Upper lobe of right lung (tissue), 1 donor: ENCODE measurements around the gene DOK3. TPM values are rescaled to one million over a fixed set of nuclear protein-coding genes. Genes with fewer than 3 reads are reported as not detected.

Source experiments
- ATAC-seq: fragments of 200-7000 bp; cut with Tn5 transposase; one replicate; pipeline ENCODE4 v1.9.1; 2020; ENCODE audit warnings: mild to moderate bottlenecking, moderate library complexity
- DNase-seq: peaks from one replicate; pipeline ENCODE4 v3.0.0-alpha.2; 2020
- H3K27ac ChIP-seq: fragments of 200-600 bp; one replicate; pipeline ENCODE4 v1.8.0; 2022
- H3K27me3 ChIP-seq: fragments of 200-600 bp; one replicate; pipeline ENCODE4 v1.8.0; 2022; ENCODE audit warnings: mild to moderate bottlenecking
- H3K36me3 ChIP-seq: fragments of 200-600 bp; one replicate; pipeline ENCODE4 v1.8.0; 2022
- H3K4me1 ChIP-seq: fragments of 200-600 bp; one replicate; pipeline ENCODE4 v1.8.0; 2022
- H3K4me3 ChIP-seq: fragments of 200-600 bp; one replicate; pipeline ENCODE4 v1.8.0; 2022; ENCODE audit warnings: mild to moderate bottlenecking
- H3K9me3 ChIP-seq: fragments of 200-600 bp; one replicate; pipeline ENCODE4 v1.8.0; 2022
- intact Hi-C: fragments of 100-400 bp; cut with DNase I; formaldehyde crosslinking; loops from one replicate; pipeline ENCODE4 v1.11.0; 2022
- total RNA-seq: library from RNA; stranded (reverse); fragmentation: NEBNext Ultra II Directional; extraction: Animal tissue kit (Norgen Biotek cat#: 25700); gene quantifications from one replicate; pipeline ENCODE4 v1.2.1, GENCODE V29; 2021
- TF ChIP-seq, protein P1 (sequence below): fragments of 200-600 bp; IDR thresholded peaks from one replicate; pipeline ENCODE4 v1.8.0; 2022; ENCODE audit warnings: antibody characterized with exemption
- donor health status: DM: no; HTN: yes; CAD: no; lungs with severe emphysema.

DOK3 gene
- total RNA-seq, 1 donor from 2014 or later, result 45.6 TPM

DNA sequence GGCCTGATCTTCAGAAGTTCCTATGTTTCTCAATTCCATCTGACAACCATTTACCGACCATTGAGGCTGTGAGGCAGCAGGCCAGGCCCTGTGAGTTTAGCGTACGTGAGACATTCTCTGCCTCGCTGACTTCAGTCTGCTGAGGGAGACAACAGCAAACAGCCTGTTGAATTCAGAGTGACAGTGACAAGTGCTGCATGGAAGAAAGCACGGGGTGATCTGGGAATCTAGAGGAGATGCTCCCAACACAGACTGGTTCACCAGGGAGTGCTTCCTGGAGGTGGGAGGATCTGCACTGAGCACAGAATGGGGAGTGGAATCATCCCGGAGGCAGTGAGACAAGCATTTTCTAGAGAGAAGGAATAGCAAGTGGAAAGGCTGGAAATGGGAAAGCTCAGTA lies 17.2 kb upstream of the DOK3 start:
- Histone ChIP-seq H3K4me3 (no peak overlapping the region), H3K9me3 (no peaks in the 10 kb centered on the region), H3K27me3 (no peaks in the 10 kb centered on the region), H3K27ac (no peak overlapping the region), H3K36me3 (peaks cover 91% of the 10 kb centered on the region), H3K4me1 (no peaks in the 10 kb centered on the region)
- TF ChIP-seq, protein P1, sequence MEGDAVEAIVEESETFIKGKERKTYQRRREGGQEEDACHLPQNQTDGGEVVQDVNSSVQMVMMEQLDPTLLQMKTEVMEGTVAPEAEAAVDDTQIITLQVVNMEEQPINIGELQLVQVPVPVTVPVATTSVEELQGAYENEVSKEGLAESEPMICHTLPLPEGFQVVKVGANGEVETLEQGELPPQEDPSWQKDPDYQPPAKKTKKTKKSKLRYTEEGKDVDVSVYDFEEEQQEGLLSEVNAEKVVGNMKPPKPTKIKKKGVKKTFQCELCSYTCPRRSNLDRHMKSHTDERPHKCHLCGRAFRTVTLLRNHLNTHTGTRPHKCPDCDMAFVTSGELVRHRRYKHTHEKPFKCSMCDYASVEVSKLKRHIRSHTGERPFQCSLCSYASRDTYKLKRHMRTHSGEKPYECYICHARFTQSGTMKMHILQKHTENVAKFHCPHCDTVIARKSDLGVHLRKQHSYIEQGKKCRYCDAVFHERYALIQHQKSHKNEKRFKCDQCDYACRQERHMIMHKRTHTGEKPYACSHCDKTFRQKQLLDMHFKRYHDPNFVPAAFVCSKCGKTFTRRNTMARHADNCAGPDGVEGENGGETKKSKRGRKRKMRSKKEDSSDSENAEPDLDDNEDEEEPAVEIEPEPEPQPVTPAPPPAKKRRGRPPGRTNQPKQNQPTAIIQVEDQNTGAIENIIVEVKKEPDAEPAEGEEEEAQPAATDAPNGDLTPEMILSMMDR, result no peak
- ATAC-seq, result no peak
- intact Hi-C loops, result no loop called here
- DNase-seq, result peak; percentile 13

DNA sequence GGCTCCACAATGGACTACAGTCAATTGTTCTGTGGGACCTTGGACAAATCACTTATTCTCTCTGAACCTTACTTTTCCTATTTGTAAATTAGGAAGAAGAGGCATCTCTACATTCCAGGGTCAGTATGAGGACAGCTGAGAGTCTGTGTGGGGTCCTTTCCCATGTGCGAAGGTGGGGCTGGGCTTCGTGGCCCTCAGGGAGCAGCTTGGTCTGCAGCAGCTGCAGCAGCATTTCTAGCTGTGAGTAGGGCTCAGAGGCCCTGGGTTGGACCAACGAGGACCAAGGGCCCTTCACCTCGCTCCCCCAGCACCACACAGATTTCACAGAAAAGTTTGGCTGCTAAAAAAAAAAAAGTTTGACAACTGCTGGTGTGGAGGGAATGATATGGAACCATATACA lies 16.6 kb upstream of the DOK3 start:
- Histone ChIP-seq H3K27ac (no peak overlapping the region), H3K4me3 (no peak overlapping the region), H3K4me1 (no peaks in the 10 kb centered on the region), H3K9me3 (no peaks in the 10 kb centered on the region), H3K27me3 (no peaks in the 10 kb centered on the region), H3K36me3 (peaks cover 91% of the 10 kb centered on the region)
- intact Hi-C loops, result no loop called here
- TF ChIP-seq, protein P1, result no peak
- peak; percentile 29 for DNase-seq
- no peak for ATAC-seq

DNA sequence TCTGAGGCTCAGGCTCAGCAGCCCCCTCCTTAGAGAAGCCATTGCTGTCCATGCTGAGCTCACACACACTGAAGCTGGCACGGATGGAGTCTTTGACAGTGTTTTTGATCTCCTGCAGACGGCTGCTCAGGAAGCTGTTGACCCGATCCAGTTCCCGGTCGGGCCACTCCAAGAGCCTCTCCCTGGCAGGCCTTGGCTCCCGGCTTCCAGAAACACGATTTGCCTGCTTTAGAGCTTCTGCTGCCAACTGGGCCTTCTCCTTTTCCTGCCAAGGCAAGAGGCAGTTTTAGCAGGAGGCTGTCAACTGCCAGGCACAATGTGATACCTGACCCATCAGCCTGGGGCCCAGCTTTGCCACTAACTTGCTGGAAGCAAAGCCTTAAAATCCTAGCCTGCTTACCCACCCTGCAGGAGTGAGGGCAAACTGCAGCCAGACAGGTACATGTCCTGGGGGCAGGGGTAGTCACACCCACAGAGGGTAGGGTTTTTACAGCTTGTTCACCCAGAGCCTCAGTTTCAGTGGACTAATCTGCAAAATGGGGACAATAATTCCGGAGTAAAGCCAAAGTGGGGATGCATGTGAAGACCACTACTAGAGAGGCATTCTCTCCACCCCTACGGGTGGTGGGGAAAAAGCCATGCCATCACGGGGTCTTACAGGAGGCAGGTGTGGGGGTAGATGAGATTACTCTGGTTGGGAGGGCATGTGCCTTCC lies 15.5 kb upstream of the DOK3 start:
- Histone ChIP-seq H3K9me3 (no peaks in the 10 kb centered on the region), H3K36me3 (peaks cover 93% of the 10 kb centered on the region), H3K4me1 (no peaks in the 10 kb centered on the region), H3K4me3 (no peak overlapping the region), H3K27ac (no peak overlapping the region), H3K27me3 (no peaks in the 10 kb centered on the region)
- DNase-seq (peak; percentile 32), ATAC-seq (no peak)
- intact Hi-C loops, result no loop called here
- TF ChIP-seq, protein P1, result no peak

DNA sequence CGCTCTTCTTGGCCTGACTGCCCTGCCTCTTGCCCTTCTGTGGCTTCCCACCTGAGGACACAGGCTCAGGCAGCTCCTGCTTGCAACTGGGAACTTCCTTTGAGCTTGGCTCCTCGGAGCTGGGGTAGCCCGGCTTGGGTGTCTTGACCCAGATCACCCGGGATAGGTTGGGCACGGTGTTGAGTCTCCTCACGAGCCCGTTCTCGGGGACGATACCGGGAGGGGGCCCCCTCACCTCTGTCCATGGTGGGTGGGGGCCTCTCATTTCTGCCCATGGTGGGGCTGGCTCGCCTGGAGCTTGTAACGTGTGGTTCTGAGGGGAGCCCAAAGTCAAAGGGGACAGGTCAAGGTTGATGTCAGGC lies 14.9 kb upstream of the DOK3 start:
- intact Hi-C loops, result no loop called here

DNA sequence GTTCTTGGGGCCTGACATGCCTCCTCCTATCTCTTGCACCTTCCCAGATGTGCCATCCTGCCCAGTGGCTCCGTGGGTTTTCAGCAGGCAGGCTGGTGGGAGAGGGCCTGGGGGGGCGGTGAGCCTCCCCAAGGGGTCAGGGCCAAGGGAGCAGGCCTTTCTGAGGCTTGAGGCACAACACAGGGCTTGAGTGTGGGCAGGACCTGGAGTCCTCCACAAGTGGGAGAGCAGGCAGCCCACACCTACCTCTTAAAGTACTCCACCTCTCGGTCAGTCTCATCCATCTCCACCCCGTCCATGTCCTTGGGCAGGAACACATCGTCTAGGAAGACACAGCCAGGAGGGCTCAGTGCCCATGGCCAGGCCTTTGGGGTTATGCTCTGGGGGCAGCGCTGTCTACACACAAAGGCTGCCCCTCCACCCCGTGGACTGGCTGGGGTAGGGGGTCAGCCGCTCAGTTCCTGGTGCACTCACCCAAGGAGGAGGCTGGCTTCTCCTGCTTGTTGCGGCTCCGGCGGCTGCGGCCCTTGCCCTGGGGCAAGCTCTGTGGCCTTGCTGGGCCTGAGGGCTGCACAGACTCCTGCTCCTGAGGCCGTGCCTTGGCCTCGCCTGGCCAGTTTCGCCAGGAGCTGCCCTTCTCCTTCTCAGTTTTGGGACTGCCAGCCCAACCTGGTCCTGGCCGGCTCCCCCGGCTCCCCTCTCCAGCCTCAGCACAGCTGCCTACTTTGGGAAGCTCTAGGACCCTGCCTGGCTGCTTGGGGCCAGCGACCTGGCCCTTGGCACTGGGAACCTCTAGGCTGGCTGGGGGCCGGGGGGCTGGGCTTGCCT lies 14.3 kb upstream of the DOK3 start:
- ATAC-seq, result no peak
- H3K36me3 ChIP-seq, result peaks cover 91% of the 10 kb centered on the region
- H3K9me3 ChIP-seq, result no peaks in the 10 kb centered on the region
- intact Hi-C loops, result no loop called here
- TF ChIP-seq, protein P1, result no peak
- no peak overlapping the region for H3K4me3 ChIP-seq
- no peak overlapping the region for H3K27ac ChIP-seq
- no peaks in the 10 kb centered on the region for H3K27me3 ChIP-seq
- DNase-seq, result peak; percentile 52
- no peaks in the 10 kb centered on the region for H3K4me1 ChIP-seq

More for the DNA sequence above, 14.9 kb upstream of the DOK3 start:
- TF ChIP-seq, protein P1, result no peak
- ATAC-seq (no peak), DNase-seq (peak; percentile 57)
- Histone ChIP-seq H3K27me3 (no peaks in the 10 kb centered on the region), H3K27ac (no peak overlapping the region), H3K36me3 (peaks cover 93% of the 10 kb centered on the region), H3K4me3 (no peak overlapping the region), H3K9me3 (no peaks in the 10 kb centered on the region), H3K4me1 (no peaks in the 10 kb centered on the region)
